ENCODE data around the gene EPS15. TPM values are rescaled to one million over a fixed set of nuclear protein-coding genes. Genes with fewer than 3 reads are reported as not detected.

EPS15 gene
- total and polyA plus RNA-seq, 2 donors (not counting 1 experiment from before 2014, with no cell fraction given): 40.3 to 151 TPM

- Histone ChIP-seq H3K4me2 (replicated peaks; ENCODE audit: low read depth, low read length, poor library complexity, severe bottlenecking) (no peak overlapping the region), H3K9ac (ENCODE audit: low read length) (no peak overlapping the region), H3K27ac (ENCODE audit: low read length in 2 of 2) (no peak overlapping the region), H3K4me1 (ENCODE audit: control insufficient read depth in 2 of 2, insufficient read depth in 2 of 2, low read length in 2 of 2) (no peaks in the 10 kb centered on the region), H3K36me3 (replicated peaks in 1 of 2; ENCODE audit: control extremely low read depth in 1 of 2, control insufficient read depth in 1 of 2, extremely low read depth in 1 of 2, insufficient read depth in 2 of 2, low read length in 1 of 2) (peaks cover 16 to 70% of the 10 kb centered on the region in 2 experiments), H4K20me1 (ENCODE audit: control insufficient read depth, insufficient read depth, low read length, poor library complexity, severe bottlenecking) (peaks cover 2% of the 10 kb centered on the region), H3K27me3 (replicated peaks in 1 of 4; ENCODE audit: control extremely low read depth in 1 of 4, control insufficient read depth in 3 of 4, insufficient read depth in 4 of 4, low read length in 3 of 4) (no peaks in the 10 kb centered on the region), H3K9me3 (ENCODE audit: control extremely low read depth in 1 of 3, control insufficient read depth in 2 of 3, insufficient read depth in 1 of 3, low read length in 2 of 3) (no peaks in the 10 kb centered on the region), H3K4me3 (ENCODE audit: control extremely low read depth in 1 of 5, extremely low read depth in 1 of 5, insufficient read depth in 1 of 5, low read depth in 2 of 5, low read length in 4 of 5) (no peak overlapping the region), H2AFZ (ENCODE audit: insufficient read depth, low read depth, low read length, poor library complexity, severe bottlenecking) (no peak overlapping the region), H3K79me2 (ENCODE audit: control insufficient read depth, insufficient read depth, low read length) (no peaks in the 10 kb centered on the region)
- Mint-ChIP-seq H3K27me3 (no peaks in the 10 kb centered on the region), H3K4me3 (no peak overlapping the region), H3K27ac (no peak overlapping the region), H3K4me1 (peaks cover 11% of the 10 kb centered on the region), H3K9me3 (ENCODE audit: insufficient read depth) (no peaks in the 10 kb centered on the region)
- ATAC-seq (ENCODE audit: low read depth) (no peak), DNase-seq (no peak)
- TF ChIP-seq CTCF (IDR thresholded peaks at IDR 0.05): no peak
- no peak for TF ChIP-seq EZH2 (IDR thresholded peaks at IDR 0.05; ENCODE audit: borderline replicate concordance, insufficient read depth, low read depth, low read length, poor library complexity, severe bottlenecking)
- WGBS (ENCODE audit: insufficient coverage): no CpG with 5 or more reads among the region's 1 CpG
- CTCF ChIA-PET: interaction anchor here (1.5 to 2.3 kb wide), 2 partner anchors 9 to 91 kb away, joined by 3 to 11 read pairs; no protein-coding TSS in a partner anchor
- POLR2A ChIA-PET: no interaction called here
- intact Hi-C loops (cut with micrococcal nuclease): no loop called here
Observed at GRCh38 chr1:51444096-51444495, 75.0 kb downstream of the EPS15 start.

GRCh38 chr1:51443555-51443954, 75.5 kb downstream of the EPS15 start:
- Histone ChIP-seq H3K27me3 (replicated peaks in 1 of 4; ENCODE audit: control extremely low read depth in 1 of 4, control insufficient read depth in 3 of 4, insufficient read depth in 4 of 4, low read length in 3 of 4) (no peaks in the 10 kb centered on the region), H3K27ac (ENCODE audit: low read length in 2 of 2) (no peak overlapping the region), H2AFZ (ENCODE audit: insufficient read depth, low read depth, low read length, poor library complexity, severe bottlenecking) (no peak overlapping the region), H3K9ac (ENCODE audit: low read length) (no peak overlapping the region), H3K79me2 (ENCODE audit: control insufficient read depth, insufficient read depth, low read length) (no peaks in the 10 kb centered on the region), H4K20me1 (ENCODE audit: control insufficient read depth, insufficient read depth, low read length, poor library complexity, severe bottlenecking) (peaks cover 3% of the 10 kb centered on the region), H3K9me3 (ENCODE audit: control extremely low read depth in 1 of 3, control insufficient read depth in 2 of 3, insufficient read depth in 1 of 3, low read length in 2 of 3) (no peaks in the 10 kb centered on the region), H3K4me2 (replicated peaks; ENCODE audit: low read depth, low read length, poor library complexity, severe bottlenecking) (no peak overlapping the region), H3K4me1 (ENCODE audit: control insufficient read depth in 2 of 2, insufficient read depth in 2 of 2, low read length in 2 of 2) (no peaks in the 10 kb centered on the region), H3K36me3 (replicated peaks in 1 of 2; ENCODE audit: control extremely low read depth in 1 of 2, control insufficient read depth in 1 of 2, extremely low read depth in 1 of 2, insufficient read depth in 2 of 2, low read length in 1 of 2) (peaks cover 18 to 73% of the 10 kb centered on the region in 2 experiments), H3K4me3 (ENCODE audit: control extremely low read depth in 1 of 5, extremely low read depth in 1 of 5, insufficient read depth in 1 of 5, low read depth in 2 of 5, low read length in 4 of 5) (no peak overlapping the region)
- no peak for DNase-seq
- TF ChIP-seq EZH2 (IDR thresholded peaks at IDR 0.05; ENCODE audit: borderline replicate concordance, insufficient read depth, low read depth, low read length, poor library complexity, severe bottlenecking): no peak
- TF ChIP-seq CTCF (IDR thresholded peaks at IDR 0.05): no peak
- ATAC-seq (ENCODE audit: low read depth): no peak
- intact Hi-C loops (cut with micrococcal nuclease): no loop called here
- POLR2A ChIA-PET: no interaction called here
- H3K4me1 Mint-ChIP-seq: peaks cover 12% of the 10 kb centered on the region
- no peak overlapping the region for H3K27ac Mint-ChIP-seq
- CTCF ChIA-PET: interaction anchor here (1.5 to 2.3 kb wide), 2 partner anchors 8 to 91 kb away, joined by 3 to 11 read pairs; no protein-coding TSS in a partner anchor
- no peaks in the 10 kb centered on the region for H3K9me3 Mint-ChIP-seq (ENCODE audit: insufficient read depth)
- 100% methylated on average over 1 of the region's 5 CpGs for WGBS (ENCODE audit: insufficient coverage)
- H3K4me3 Mint-ChIP-seq: no peak overlapping the region
- H3K27me3 Mint-ChIP-seq: no peaks in the 10 kb centered on the region

Measured in B cell (primary cell).